Nephron progenitor cell (in vitro differentiated cells): ENCODE measurements around the gene NCKAP5.

Source experiments
- DNase-seq: peaks from one replicate; pipeline ENCODE4 v3.0.0; 2021
- H3K27ac Mint-ChIP-seq: 2 replicates; pipeline ENCODE4 v1.8.0; 2021; ENCODE audit warnings: mild to moderate bottlenecking, moderate library complexity, mixed read lengths
- H3K27me3 Mint-ChIP-seq: 2 replicates; pipeline ENCODE4 v1.8.0; 2021; ENCODE audit warnings: mild to moderate bottlenecking, low read depth, mixed read lengths; ENCODE audit not compliant: poor library complexity
- H3K36me3 Mint-ChIP-seq: 2 replicates; pipeline ENCODE4 v1.8.0; 2021; ENCODE audit warnings: low read depth, mixed read lengths
- H3K4me1 Mint-ChIP-seq: 2 replicates; pipeline ENCODE4 v1.8.0; 2021; ENCODE audit warnings: mixed read lengths
- H3K4me3 Mint-ChIP-seq: 2 replicates; pipeline ENCODE4 v1.8.0; 2021; ENCODE audit warnings: mild to moderate bottlenecking, moderate library complexity, mixed read lengths
- H3K9me3 Mint-ChIP-seq: 2 replicates; pipeline ENCODE4 v1.8.0; 2021; ENCODE audit warnings: mild to moderate bottlenecking, moderate library complexity, mixed read lengths
- CTCF ChIP-seq: fragments of 200-600 bp; sonication (generic); IDR thresholded peaks from 2 replicates; pipeline ENCODE4 v1.5.0; 2021; ENCODE audit warnings: antibody characterized with exemption

Gene NCKAP5

GRCh38 chr2:133080822-133081221, 487.4 kb downstream of the NCKAP5 start:
- no peak for TF ChIP-seq CTCF

GRCh38 chr2:133078667-133079411, 489.4 kb downstream of the NCKAP5 start:
- Mint-ChIP-seq H3K36me3 (no peaks in the 10 kb centered on the region), H3K27me3 (no peaks in the 10 kb centered on the region), H3K4me3 (no peak overlapping the region), H3K27ac (no peak overlapping the region), H3K9me3 (no peaks in the 10 kb centered on the region), H3K4me1 (no peaks in the 10 kb centered on the region)
- TF ChIP-seq CTCF = no peak
- no peak for DNase-seq

More at GRCh38 chr2:133080822-133081221, 487.4 kb downstream of the NCKAP5 start:
- no peak overlapping the region for H3K4me3 Mint-ChIP-seq
- no peaks in the 10 kb centered on the region for H3K36me3 Mint-ChIP-seq
- no peaks in the 10 kb centered on the region for H3K27me3 Mint-ChIP-seq
- no peaks in the 10 kb centered on the region for H3K4me1 Mint-ChIP-seq
- H3K9me3 Mint-ChIP-seq = no peaks in the 10 kb centered on the region
- no peak for DNase-seq
- no peak overlapping the region for H3K27ac Mint-ChIP-seq

GRCh38 chr2:133077269-133077822, 490.9 kb downstream of the NCKAP5 start:
- DNase-seq = no peak
- Mint-ChIP-seq H3K4me1 (no peaks in the 10 kb centered on the region), H3K36me3 (no peaks in the 10 kb centered on the region), H3K9me3 (no peaks in the 10 kb centered on the region), H3K4me3 (no peak overlapping the region), H3K27ac (no peak overlapping the region), H3K27me3 (no peaks in the 10 kb centered on the region)
- no peak for TF ChIP-seq CTCF

GRCh38 chr2:133072837-133073694, 495.2 kb downstream of the NCKAP5 start:
- no peak for TF ChIP-seq CTCF
- Mint-ChIP-seq H3K4me3 (no peak overlapping the region), H3K36me3 (no peaks in the 10 kb centered on the region), H3K4me1 (no peaks in the 10 kb centered on the region), H3K27ac (no peak overlapping the region), H3K9me3 (no peaks in the 10 kb centered on the region), H3K27me3 (no peaks in the 10 kb centered on the region)
- DNase-seq = no peak

- peaks cover 4% of the 10 kb centered on the region for H3K27me3 Mint-ChIP-seq
- no peak overlapping the region for H3K27ac Mint-ChIP-seq
- H3K4me3 Mint-ChIP-seq = no peak overlapping the region
- peak; percentile 83 for DNase-seq
- TF ChIP-seq CTCF = no peak
- H3K9me3 Mint-ChIP-seq = no peaks in the 10 kb centered on the region
- no peaks in the 10 kb centered on the region for H3K36me3 Mint-ChIP-seq
- no peaks in the 10 kb centered on the region for H3K4me1 Mint-ChIP-seq
Measured at GRCh38 chr2:133063775-133064174, 504.5 kb downstream of the NCKAP5 start.
